Mammary epithelial cell (primary cell): ENCODE measurements around the gene RILP.

Experiments
- EZH2 ChIP-seq: IDR thresholded peaks from 2 replicates; pipeline ENCODE4 v1.6.1; 2012; ENCODE audit warnings: low read length, inconsistent platforms, borderline replicate concordance
- TF ChIP-seq, protein P1 (sequence below), 2 donors: IDR thresholded peaks in 1 of 2; conservative IDR thresholded peaks in 1 of 2; 2 replicates each; pipeline ENCODE4 v1.5.1; 2011 to 2012; ENCODE audit warnings: inconsistent platforms in 2 of 2, low read length in 2 of 2, mild to moderate bottlenecking in 2 of 2, control low read depth in 1 of 2, low read depth in 1 of 2; ENCODE audit not compliant: insufficient read depth in 1 of 2; ENCODE audit errors: extremely low read depth in 1 of 2

DNA sequence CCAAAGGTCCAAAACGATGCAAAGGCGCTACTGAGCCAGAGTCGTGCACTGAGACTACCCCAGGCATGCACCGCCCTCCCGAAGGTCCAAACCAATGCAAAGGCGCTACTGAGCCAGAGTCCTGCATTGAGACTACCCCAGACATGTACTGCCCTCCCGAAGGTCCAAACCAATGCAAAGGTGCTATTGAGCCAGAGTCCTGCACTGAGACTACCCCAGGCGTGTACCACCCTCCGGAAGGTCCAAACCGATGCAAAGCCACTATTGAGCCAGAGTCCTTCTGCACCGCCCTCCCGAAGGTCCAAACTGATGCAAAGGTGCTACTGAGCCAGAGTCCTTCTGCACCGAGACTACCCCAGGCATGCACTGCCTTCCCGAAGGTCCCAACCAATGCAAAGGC, 48.1 kb downstream of the RILP start:
- TF ChIP-seq, protein P1, sequence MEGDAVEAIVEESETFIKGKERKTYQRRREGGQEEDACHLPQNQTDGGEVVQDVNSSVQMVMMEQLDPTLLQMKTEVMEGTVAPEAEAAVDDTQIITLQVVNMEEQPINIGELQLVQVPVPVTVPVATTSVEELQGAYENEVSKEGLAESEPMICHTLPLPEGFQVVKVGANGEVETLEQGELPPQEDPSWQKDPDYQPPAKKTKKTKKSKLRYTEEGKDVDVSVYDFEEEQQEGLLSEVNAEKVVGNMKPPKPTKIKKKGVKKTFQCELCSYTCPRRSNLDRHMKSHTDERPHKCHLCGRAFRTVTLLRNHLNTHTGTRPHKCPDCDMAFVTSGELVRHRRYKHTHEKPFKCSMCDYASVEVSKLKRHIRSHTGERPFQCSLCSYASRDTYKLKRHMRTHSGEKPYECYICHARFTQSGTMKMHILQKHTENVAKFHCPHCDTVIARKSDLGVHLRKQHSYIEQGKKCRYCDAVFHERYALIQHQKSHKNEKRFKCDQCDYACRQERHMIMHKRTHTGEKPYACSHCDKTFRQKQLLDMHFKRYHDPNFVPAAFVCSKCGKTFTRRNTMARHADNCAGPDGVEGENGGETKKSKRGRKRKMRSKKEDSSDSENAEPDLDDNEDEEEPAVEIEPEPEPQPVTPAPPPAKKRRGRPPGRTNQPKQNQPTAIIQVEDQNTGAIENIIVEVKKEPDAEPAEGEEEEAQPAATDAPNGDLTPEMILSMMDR (conservative IDR thresholded peaks at IDR 0.05 in 1 of 2, IDR thresholded peaks at IDR 0.05 in 1 of 2; ENCODE audit: extremely low read depth in 1 of 2, insufficient read depth in 1 of 2, low read depth in 1 of 2, low read length in 2 of 2) = no peak
- no peak for TF ChIP-seq EZH2
